RKO (cell line): ENCODE data around the gene DGKI.

Source experiments
- DNase-seq: peaks from one replicate; pipeline ENCODE4 v3.0.0-alpha.2; 2016; ENCODE audit warnings: low spot score

DGKI gene

GRCh38 chr7:137685433-137686164 lies 161.2 kb downstream of the DGKI start:
- no peak for DNase-seq

GRCh38 chr7:137684776-137685175 lies 162.0 kb downstream of the DGKI start:
- DNase-seq, result no peak

DNA sequence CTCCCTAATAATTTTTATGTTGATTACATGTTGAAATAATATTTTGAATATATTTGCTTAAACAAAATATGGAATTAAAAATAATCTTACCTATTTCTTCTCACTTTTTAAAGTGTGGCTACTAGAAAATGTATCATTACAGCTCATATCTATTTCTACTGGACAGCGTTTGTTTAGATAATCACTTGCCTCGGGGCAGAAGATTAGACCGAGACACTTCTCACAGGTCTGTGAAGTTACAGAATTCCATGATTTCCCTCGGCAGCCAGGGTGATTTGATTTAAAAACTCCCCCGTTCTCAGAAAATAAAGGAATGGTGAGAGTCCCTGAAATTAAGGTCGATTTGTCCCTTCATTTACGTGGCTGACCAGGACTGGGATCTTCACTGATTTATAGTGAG lies 162.5 kb downstream of the DGKI start:
- no peak for DNase-seq

DNA sequence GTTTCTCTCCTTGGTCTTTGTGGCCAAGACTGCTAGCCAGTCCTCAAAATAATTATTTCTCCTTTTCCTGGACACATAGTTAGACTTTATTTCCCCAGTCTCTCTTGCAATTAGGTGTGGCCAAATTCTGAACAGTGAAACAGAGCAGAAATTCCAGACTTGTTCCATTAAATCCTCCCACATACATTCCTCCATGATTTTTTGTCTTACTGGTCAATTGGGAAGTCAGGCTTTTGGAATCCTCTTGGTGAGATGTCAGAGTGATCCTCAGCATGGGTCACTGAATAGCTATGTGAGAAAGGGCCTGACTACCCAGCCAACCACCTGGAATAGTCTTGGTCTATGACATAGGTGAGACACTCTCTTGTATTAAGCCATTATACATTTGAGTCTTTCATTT lies 164.2 kb downstream of the DGKI start:
- peak; percentile 59 for DNase-seq

GRCh38 chr7:137681657-137682562 lies 164.9 kb downstream of the DGKI start:
- DNase-seq, result peak; percentile 66

- no peak for DNase-seq
These were observed 172.0 kb downstream of the DGKI start for GRCh38 chr7:137674551-137675409.

DNA sequence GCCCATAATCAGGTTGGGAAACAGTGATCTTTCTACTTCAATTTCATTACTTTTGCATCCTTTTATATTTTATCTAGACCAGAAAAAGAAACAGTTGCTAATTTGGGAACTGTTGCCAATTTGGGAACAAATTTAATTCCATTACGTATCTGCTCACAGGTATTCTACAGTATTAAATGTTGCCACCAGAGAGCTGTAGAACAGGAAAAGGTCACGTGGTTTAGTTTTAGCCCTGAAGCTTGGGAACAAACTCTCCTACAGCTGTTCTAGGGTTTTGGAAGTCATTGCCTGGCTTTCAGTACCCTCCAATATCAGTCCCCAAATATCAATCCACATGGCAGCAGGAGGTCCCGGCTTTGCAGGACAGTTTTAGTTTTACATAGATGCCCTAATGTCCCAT lies 172.7 kb downstream of the DGKI start:
- no peak for DNase-seq

DNA sequence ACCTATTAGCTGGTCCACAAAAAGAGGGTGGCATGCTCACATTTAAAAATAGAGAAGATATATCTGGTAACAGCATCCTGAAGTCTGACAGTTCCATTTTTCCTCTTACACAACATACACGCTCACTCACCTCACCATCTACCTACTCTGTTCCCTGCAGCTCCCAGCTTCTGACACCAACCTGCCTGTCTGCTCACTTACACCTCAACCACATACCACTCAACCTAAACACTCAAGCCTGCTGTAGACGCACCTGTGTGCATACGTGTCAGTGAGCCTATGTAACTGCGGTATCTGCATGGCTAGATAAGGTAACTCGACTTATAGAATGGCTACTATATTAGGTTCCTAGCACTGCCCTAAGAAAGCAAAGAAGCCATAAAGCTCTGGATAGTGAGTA lies 174.9 kb downstream of the DGKI start:
- DNase-seq, result no peak

DNA sequence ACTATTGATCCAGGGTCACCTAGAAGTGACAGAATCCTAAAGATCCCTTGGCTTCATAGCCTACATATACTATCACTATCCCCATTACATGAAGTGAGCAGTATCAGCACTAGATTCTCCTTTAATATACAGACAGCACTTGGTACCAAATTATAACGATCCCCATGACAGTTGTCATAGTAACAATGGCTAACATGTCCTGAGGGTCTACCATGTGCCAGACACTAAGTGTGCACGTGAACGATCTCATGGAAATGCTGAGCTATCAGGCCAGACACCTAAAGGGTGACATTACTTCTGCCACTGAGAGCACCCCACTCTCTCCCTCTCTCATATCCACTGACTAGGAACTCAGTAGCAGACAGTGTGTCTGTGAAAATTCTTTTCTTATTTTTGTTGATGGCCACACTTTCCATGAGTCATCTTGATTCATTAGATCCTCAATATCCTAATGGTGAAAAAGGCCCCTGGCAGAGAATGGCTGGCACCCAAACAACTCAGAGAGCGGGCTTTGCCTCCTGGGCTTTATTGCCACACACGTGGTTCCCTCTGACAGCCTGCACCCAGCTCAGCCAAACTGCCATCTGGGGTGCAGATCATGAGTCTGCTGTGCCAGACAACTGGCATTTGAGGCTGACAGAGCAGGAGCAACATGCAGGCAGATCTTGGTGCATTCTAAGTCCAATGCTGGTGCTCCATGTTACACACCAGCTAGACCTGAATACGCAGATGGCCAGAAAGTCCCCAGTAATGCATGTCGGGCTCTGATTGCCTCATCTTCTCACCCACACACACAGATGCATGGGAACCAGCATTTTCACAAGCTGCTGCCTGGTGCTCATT lies 176.3 kb downstream of the DGKI start:
- DNase-seq, result no peak

DNA sequence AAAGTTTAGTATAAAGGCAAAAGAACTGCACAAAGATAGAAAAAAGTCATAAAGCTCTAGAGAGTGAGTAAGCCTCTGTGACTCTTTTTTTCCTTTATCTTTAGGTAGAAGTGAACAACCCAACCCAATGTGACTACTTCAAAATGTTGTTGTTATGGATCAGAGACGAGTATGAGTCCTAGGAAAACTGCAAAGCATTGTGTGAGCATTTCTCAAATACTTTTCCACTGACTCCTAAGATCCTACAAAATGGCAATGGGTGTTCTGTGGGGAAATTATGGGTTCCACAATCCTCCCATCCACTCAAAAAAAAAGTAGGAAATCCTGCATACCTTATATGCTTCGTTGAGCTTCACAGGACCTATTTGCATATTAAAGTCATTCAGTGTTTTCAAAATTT lies 177.1 kb downstream of the DGKI start:
- DNase-seq, result peak; percentile 43

- no peak for DNase-seq
These were observed 178.4 kb downstream of the DGKI start for GRCh38 chr7:137668404-137668803.

GRCh38 chr7:137667633-137668387 lies 179.0 kb downstream of the DGKI start:
- peak; percentile 60 for DNase-seq

GRCh38 chr7:137664846-137665245 lies 181.9 kb downstream of the DGKI start:
- no peak for DNase-seq

GRCh38 chr7:137661634-137662033 lies 185.1 kb downstream of the DGKI start:
- no peak for DNase-seq

DNA sequence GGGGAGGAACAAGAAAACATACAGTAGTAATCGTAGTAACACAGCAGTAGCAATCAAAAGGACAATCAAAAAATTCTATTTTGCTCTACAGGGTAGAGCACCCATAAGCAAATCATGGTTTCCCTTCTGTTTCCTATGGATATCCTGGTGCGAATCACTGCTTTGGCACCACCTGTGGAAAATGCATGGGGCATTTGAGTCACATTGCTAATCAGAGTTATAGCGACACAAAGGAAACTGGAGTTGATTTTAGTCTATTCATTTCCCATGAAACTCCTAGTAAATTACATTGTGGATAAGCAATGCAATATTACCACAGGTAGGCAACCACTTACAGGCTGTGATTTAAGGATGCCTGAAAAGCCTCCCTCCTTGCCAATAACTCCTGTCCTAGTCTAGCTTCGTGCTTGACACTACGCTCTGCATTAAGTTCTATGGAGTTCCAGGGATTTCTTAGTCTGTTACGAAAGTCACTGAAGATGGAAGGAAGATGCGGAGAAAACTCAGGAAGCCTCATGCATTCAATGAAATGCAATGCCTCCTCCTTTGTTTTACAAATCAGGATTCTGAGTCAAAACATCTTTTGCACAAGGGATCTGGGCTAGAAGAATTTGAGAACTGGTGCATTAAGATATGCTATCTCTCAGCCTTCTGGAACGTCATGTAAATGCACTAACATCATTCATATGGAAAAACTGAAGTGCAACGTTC lies 188.4 kb downstream of the DGKI start:
- no peak for DNase-seq

- no peak for DNase-seq
These were observed 189.1 kb downstream of the DGKI start for GRCh38 chr7:137657476-137658189.

- DNase-seq, result no peak
These were observed 189.9 kb downstream of the DGKI start for GRCh38 chr7:137656850-137657232.

GRCh38 chr7:137656227-137656849 lies 190.4 kb downstream of the DGKI start:
- peak; percentile 79 for DNase-seq

DNA sequence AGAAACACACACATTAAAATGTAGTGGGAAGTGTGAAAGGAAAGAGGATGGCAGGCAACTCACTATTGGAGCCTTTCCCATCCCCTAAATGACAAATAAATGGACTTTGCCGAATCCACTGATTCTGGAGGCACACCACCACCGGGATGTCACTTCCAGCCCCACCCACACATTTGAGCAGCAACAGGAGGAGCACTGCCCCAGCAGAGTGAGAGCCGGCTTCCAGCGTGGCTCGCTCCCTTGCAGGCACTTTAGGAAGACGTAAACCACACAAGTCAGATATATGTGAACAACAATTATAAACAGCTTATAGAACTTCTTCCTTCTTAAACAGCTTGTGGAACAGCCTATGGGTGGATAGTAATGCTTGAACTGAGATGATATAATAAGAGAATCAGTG lies 191.0 kb downstream of the DGKI start:
- no peak for DNase-seq
